HL-60 (cell line): Measurements from ENCODE around the gene HIVEP1.

ENCODE experiments used
- DNase-seq, 2 experiments: peaks; one replicate each; pipeline ENCODE4 v3.0.0-alpha.2; 2010 to 2020; ENCODE audit warnings: low read depth in 1 of 2, low spot score in 1 of 2
- H3K27ac ChIP-seq: fragments of 250-450 bp; sonication (Bioruptor Pico); replicated peaks from 2 replicates; pipeline ENCODE4 v1.5.1; 2020; ENCODE audit warnings: mild to moderate bottlenecking, moderate library complexity
- H3K27me3 ChIP-seq: fragments of 250-450 bp; sonication (Bioruptor Pico); 2 replicates; pipeline ENCODE4 v1.5.1; 2021; ENCODE audit warnings: mild to moderate bottlenecking, moderate library complexity; ENCODE audit not compliant: insufficient read depth, poor library complexity, severe bottlenecking
- H3K4me3 ChIP-seq: replicated peaks from 2 replicates; pipeline ENCODE4 v1.5.1; 2011; ENCODE audit warnings: mild to moderate bottlenecking, control low read depth, low read length; ENCODE audit not compliant: insufficient read depth
- GABPA ChIP-seq: IDR thresholded peaks from 2 replicates; pipeline ENCODE4 v1.6.1; 2012; ENCODE audit warnings: low read depth
- POLR2AphosphoS5 ChIP-seq: IDR thresholded peaks from 2 replicates; pipeline ENCODE4 v1.6.1; 2012; ENCODE audit warnings: low read depth
- SPI1 ChIP-seq: IDR thresholded peaks from 2 replicates; pipeline ENCODE4 v1.6.1; 2012; ENCODE audit warnings: low read depth, mild to moderate bottlenecking, borderline replicate concordance
- TF ChIP-seq, protein P1 (sequence below): IDR thresholded peaks from one replicate; pipeline ENCODE4 v1.5.1; 2011; ENCODE audit warnings: low read length, control low read depth, inconsistent platforms; ENCODE audit not compliant: insufficient read depth
- TF ChIP-seq, protein P2 (sequence below): IDR thresholded peaks from 2 replicates; pipeline ENCODE4 v1.6.1; 2012; ENCODE audit warnings: low read depth; ENCODE audit not compliant: insufficient replicate concordance

HIVEP1 gene

GRCh38 chr6:12024216-12024615 lies 12.1 kb downstream of the HIVEP1 start:
- no peak for DNase-seq
- no peak overlapping the region for H3K4me3 ChIP-seq
- TF ChIP-seq POLR2AphosphoS5 (no peak), GABPA (no peak), SPI1 (no peak)
- TF ChIP-seq, protein P1, sequence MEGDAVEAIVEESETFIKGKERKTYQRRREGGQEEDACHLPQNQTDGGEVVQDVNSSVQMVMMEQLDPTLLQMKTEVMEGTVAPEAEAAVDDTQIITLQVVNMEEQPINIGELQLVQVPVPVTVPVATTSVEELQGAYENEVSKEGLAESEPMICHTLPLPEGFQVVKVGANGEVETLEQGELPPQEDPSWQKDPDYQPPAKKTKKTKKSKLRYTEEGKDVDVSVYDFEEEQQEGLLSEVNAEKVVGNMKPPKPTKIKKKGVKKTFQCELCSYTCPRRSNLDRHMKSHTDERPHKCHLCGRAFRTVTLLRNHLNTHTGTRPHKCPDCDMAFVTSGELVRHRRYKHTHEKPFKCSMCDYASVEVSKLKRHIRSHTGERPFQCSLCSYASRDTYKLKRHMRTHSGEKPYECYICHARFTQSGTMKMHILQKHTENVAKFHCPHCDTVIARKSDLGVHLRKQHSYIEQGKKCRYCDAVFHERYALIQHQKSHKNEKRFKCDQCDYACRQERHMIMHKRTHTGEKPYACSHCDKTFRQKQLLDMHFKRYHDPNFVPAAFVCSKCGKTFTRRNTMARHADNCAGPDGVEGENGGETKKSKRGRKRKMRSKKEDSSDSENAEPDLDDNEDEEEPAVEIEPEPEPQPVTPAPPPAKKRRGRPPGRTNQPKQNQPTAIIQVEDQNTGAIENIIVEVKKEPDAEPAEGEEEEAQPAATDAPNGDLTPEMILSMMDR, result no peak
- TF ChIP-seq, protein P2, sequence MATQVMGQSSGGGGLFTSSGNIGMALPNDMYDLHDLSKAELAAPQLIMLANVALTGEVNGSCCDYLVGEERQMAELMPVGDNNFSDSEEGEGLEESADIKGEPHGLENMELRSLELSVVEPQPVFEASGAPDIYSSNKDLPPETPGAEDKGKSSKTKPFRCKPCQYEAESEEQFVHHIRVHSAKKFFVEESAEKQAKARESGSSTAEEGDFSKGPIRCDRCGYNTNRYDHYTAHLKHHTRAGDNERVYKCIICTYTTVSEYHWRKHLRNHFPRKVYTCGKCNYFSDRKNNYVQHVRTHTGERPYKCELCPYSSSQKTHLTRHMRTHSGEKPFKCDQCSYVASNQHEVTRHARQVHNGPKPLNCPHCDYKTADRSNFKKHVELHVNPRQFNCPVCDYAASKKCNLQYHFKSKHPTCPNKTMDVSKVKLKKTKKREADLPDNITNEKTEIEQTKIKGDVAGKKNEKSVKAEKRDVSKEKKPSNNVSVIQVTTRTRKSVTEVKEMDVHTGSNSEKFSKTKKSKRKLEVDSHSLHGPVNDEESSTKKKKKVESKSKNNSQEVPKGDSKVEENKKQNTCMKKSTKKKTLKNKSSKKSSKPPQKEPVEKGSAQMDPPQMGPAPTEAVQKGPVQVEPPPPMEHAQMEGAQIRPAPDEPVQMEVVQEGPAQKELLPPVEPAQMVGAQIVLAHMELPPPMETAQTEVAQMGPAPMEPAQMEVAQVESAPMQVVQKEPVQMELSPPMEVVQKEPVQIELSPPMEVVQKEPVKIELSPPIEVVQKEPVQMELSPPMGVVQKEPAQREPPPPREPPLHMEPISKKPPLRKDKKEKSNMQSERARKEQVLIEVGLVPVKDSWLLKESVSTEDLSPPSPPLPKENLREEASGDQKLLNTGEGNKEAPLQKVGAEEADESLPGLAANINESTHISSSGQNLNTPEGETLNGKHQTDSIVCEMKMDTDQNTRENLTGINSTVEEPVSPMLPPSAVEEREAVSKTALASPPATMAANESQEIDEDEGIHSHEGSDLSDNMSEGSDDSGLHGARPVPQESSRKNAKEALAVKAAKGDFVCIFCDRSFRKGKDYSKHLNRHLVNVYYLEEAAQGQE, result no peak
- H3K27me3 ChIP-seq, result no peaks in the 10 kb centered on the region
- no peak overlapping the region for H3K27ac ChIP-seq

- TF ChIP-seq, protein P1, result no peak
- TF ChIP-seq, protein P2, result no peak
- no peak for TF ChIP-seq SPI1
- TF ChIP-seq POLR2AphosphoS5, result no peak
- no peak for TF ChIP-seq GABPA
- H3K4me3 ChIP-seq, result no peak overlapping the region
- no peak for DNase-seq
- H3K27ac ChIP-seq, result no peak overlapping the region
- no peaks in the 10 kb centered on the region for H3K27me3 ChIP-seq
Observed at GRCh38 chr6:12024699-12025434, 12.8 kb downstream of the HIVEP1 start.

DNA sequence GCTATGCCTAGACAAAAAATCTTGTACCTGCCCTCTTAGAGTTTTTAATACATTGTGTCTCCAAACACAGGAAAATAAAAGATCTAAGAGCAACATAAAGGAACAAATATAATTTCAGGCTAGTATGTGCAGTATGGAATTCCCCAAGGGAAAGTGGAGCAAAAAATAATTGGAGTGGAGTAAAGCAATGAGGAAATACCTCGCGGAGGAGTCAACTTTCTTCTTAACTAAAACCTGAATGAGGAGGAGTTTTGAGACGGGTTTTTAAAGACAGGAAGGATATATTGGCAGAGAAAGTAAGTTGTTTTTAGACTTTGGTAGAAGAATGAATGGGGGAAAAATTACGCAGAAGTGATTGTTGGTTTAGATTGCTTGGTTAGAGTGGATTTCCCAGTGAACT lies 14.0 kb downstream of the HIVEP1 start:
- Histone ChIP-seq H3K4me3 (no peak overlapping the region), H3K27me3 (no peaks in the 10 kb centered on the region), H3K27ac (no peak overlapping the region)
- no peak for DNase-seq
- TF ChIP-seq, protein P2, result no peak
- TF ChIP-seq SPI1, result no peak
- no peak for TF ChIP-seq GABPA
- TF ChIP-seq, protein P1, result no peak
- no peak for TF ChIP-seq POLR2AphosphoS5
